Measurements from ENCODE around the gene MPZL3.

- TF ChIP-seq POLR2AphosphoS5 (IDR thresholded peaks at IDR 0.05; ENCODE audit: low read depth, low read length) (no peak), TAF1 (IDR thresholded peaks at IDR 0.05; ENCODE audit: borderline replicate concordance, low read depth, low read length) (no peak), GATA2 (CRISPR knock-in tag; IDR thresholded peaks at IDR 0.05) (no peak), CTCF (IDR thresholded peaks at IDR 0.05) (no peak), REST (IDR thresholded peaks at IDR 0.05; ENCODE audit: low read depth, low read length) (no peak), SIN3A (IDR thresholded peaks at IDR 0.05; ENCODE audit: borderline replicate concordance, low read depth, low read length) (no peak), FOXJ3 (CRISPR knock-in tag; IDR thresholded peaks at IDR 0.05) (no peak), USF2 (IDR thresholded peaks at IDR 0.05; ENCODE audit: borderline replicate concordance, low read depth, low read length) (no peak), EP300 (IDR thresholded peaks at IDR 0.05; ENCODE audit: borderline replicate concordance in 1 of 2, low read depth in 1 of 2, low read length in 1 of 2) (no peak)
These were observed 45.7 kb downstream of the MPZL3 start for GRCh38 chr11:118206391-118207031.

Measured in SK-N-SH (cell line).